ENCODE measurements around the gene EPHA4.

GRCh38 chr2:221488136-221488807, 83.8 kb downstream of the EPHA4 start:
- TF ChIP-seq CTCF (conservative IDR thresholded peaks at IDR 0.05 in 1 of 2, IDR thresholded peaks at IDR 0.05 in 1 of 2; ENCODE audit: low read depth in 1 of 2, low read length in 2 of 2) (no peak), EZH2 (IDR thresholded peaks at IDR 0.05; ENCODE audit: low read length, missing control alignments) (no peak)

Measured in fibroblast of lung (primary cell).